ENCODE results near the gene CLDN16.

DNA sequence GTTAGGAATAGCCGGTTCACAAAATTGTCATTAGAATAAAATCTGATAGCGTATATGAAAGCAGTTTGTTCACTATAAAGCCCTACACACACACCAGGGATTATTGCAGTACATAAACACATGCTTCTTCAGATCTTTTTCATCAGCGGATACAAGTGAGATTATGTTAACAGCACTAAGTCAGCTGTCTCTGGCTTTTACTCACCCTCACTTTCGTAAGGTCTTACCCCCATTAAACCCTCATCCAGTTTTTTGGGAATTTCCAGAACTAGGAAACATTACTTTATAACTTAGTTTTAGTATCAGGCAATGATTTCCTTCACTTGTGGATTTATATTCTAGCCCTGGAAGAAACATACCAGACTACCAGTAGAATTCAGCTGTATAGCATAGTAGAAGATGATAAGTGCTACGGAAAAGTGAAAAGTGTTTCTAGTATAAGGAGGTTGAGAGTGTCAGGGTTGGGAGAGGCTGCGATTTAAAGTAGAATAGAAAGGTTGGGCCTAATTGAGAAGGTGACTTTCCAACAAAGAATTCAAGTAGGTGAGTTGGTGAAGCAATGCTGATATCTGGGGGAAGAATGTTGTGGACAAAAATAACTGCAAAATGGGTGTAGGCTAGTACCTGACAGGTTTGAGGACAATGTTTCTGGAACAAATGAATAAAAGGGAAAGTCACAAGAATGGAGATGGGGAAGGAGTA is 39.0 kb downstream of the CLDN16 start:
- TF ChIP-seq, protein P1, sequence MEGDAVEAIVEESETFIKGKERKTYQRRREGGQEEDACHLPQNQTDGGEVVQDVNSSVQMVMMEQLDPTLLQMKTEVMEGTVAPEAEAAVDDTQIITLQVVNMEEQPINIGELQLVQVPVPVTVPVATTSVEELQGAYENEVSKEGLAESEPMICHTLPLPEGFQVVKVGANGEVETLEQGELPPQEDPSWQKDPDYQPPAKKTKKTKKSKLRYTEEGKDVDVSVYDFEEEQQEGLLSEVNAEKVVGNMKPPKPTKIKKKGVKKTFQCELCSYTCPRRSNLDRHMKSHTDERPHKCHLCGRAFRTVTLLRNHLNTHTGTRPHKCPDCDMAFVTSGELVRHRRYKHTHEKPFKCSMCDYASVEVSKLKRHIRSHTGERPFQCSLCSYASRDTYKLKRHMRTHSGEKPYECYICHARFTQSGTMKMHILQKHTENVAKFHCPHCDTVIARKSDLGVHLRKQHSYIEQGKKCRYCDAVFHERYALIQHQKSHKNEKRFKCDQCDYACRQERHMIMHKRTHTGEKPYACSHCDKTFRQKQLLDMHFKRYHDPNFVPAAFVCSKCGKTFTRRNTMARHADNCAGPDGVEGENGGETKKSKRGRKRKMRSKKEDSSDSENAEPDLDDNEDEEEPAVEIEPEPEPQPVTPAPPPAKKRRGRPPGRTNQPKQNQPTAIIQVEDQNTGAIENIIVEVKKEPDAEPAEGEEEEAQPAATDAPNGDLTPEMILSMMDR (conservative IDR thresholded peaks at IDR 0.05) = no peak
- TF ChIP-seq ZFX (IDR thresholded peaks at IDR 0.05) = no peak
